Measurements from ENCODE around the gene LHCGR. TPM values are rescaled to one million over a fixed set of nuclear protein-coding genes. Genes with fewer than 3 reads are reported as not detected.

Gene LHCGR
- not detected in 2 replicates for total RNA-seq

DNA sequence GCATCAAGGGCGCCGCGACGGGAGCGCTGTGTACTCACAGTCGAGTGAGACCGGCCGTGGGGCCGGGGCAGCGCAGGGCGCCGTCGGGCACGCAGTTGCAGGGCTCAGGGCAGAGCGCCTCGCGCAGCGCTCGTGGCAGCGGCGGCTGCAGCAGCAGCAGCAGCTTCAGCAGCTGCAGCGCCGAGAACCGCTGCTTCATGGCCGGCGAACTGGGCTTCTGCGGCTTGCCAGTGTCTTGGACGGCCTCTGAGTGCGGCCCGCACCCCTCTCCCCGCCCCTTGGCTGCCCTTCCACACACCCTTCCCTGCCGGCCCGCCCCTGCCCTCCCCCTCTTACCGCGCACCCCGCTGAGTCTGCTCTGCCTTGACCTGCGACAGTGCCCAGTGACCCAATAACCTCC lies at the start of gene LHCGR:
TSS of gene LHCGR (minus strand) at position 252 of the 400 bp plus-strand sequence. CDS start at position 199, 53 bp downstream.
- DNase-seq (ENCODE audit: low read depth in 2 of 2), result peak in 1 of 2 donors; percentile 17

- DNase-seq (ENCODE audit: low read depth in 2 of 2), result no peak
Measured at GRCh38 chr2:48799601-48800000, 44.1 kb upstream of the LHCGR start.

DNA sequence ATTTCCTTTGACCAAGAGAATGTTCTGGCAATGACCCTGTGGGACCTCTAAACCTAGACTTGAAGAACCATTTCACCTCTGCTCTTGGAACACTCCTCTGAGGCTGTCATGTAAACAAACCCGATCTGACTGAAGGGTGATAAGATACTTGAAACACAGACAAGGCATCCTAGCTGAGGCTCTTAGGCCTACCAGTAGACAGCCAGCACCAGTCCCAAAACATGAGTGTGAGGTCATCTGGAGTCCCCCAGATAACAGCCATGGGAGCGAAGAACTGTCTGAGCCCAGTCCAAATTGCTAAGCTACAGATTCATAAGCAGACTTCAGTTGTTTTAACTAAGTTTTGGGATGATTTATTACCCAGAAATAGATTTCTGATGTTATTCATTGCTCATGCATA lies 39.5 kb upstream of the LHCGR start:
- DNase-seq (ENCODE audit: low read depth in 2 of 2), result no peak

- DNase-seq (ENCODE audit: low read depth in 2 of 2), result no peak
Measured at GRCh38 chr2:48793671-48794070, 38.1 kb upstream of the LHCGR start.

GRCh38 chr2:48792030-48792429 lies 36.5 kb upstream of the LHCGR start:
- DNase-seq (ENCODE audit: low read depth in 2 of 2), result no peak

GRCh38 chr2:48790407-48791170 lies 35.1 kb upstream of the LHCGR start:
- DNase-seq (ENCODE audit: low read depth in 2 of 2), result no peak

DNA sequence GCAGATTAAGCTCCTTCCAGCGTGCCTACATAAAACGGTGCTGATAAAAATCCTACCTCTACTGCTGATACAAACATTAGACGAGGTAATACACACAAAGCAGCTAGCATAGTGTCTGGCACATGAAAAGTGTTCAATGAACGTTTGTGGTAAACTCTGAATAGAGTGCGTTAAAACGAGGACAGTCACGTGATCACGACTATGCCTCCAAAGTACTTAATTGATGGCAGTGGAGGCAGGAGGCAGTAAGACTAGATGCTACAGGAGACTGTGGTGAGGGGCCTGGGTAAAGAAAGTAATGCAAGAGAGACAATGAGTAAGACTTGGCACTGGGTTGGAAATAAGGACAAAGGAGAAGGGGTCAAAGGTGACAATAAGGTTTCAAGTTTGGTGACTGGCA lies 32.1 kb upstream of the LHCGR start:
- no peak for DNase-seq (ENCODE audit: low read depth in 2 of 2)

- no peak for DNase-seq (ENCODE audit: low read depth in 2 of 2)
Measured at GRCh38 chr2:48781366-48781765, 25.8 kb upstream of the LHCGR start.

GRCh38 chr2:48779019-48779716 lies 23.6 kb upstream of the LHCGR start:
- no peak for DNase-seq (ENCODE audit: low read depth in 2 of 2)

DNA sequence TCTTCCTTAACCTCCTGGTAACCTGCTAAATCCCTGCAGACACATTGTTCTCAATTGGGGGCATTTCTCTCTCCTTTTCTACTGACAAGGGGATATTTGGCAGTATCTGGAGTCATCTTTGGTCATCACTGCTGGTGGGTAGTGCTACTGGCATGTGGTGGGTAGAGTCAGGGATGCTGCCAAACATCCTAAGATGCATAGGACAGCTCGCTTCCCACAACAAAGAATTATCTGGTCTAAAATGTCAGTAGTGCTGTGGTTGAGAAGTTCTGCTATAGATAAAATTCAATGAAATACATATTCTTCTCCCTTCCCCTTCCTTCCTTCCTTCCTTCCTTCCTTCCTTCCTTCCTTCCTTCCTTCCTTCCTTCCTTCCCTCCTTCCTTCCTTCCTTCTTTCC lies 18.7 kb upstream of the LHCGR start:
- DNase-seq (ENCODE audit: low read depth in 2 of 2), result no peak

- no peak for DNase-seq (ENCODE audit: low read depth in 2 of 2)
Measured at GRCh38 chr2:48771241-48772014, 15.9 kb upstream of the LHCGR start.

DNA sequence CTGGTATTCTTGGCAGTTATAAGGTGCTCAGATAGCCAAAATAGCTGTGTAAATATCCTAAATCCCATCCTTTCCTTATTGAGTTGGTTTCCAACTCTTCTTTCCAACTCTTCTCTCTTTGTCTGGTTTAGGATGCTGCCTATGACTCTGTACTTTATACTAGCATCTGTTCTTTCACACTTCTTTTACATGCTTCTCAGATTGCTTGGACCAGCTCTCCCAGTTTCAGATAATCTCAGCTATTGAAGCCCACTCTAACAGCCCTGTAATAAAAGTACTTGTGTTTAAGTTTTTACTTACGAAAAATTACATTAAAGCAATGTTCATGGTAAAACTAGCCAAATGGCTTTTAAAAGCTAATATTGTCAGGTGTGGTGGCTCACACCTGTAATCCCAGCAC lies 14.7 kb upstream of the LHCGR start:
- DNase-seq (ENCODE audit: low read depth in 2 of 2), result no peak

DNA sequence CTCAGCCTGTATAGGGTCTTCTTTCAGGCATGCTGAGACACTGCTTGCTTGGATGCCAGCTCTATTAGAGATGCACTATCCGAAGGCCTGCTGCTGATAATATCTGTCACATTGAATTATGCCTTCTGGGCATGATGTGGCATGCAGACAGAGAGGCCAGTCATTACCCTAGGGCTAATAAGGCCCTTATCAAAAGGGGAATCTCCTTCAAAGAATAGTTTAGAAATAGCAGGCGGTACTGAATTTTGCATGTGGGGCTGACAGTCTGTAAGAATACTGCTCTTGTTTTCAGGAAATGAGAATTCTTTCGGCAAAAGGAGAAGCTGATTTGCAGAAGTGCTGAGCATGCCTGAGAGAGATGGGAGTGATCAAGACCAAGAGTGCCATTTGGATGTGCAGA lies 13.1 kb upstream of the LHCGR start:
- DNase-seq (ENCODE audit: low read depth in 2 of 2), result no peak

DNA sequence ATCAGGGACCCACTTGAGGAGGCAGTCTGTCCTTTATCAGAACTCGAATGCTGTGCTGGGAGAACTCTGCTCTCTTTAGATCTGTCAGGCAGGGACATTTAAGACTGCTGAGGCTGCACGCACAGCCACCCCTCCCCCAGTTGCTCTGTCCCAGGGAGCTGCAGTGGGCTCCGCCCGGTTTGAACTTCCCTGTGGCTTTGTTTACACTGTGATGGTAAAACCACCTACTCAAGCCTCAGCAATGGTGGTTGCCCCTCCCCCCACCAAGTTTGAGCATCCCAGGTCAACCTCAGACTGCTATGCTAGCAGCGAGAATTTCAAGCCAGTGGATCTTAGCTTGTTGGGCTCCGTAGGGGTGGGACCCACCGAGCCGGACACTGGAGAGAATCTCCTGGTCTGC lies 11.8 kb upstream of the LHCGR start:
- DNase-seq (ENCODE audit: low read depth in 2 of 2), result no peak

DNA sequence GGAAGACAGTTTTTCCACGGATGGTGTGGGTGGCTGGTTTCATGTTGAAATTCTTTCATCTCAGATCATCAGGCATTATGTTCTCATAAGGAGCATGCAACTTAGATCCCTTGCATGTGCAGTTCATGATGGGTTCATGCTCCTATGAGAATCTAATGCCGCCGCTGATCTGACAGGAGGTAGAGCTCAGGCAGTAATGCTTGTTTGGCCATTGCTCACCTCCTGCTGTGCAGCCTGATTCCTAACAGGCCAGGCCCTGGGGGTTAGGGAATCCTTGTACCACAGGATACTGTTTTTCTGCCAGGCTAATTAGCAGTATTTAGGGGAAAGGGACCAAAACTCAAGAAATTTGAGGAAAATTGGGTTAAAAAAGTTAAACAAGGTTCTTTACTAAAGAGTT lies 5.3 kb upstream of the LHCGR start:
- no peak for DNase-seq (ENCODE audit: low read depth in 2 of 2)

DNA sequence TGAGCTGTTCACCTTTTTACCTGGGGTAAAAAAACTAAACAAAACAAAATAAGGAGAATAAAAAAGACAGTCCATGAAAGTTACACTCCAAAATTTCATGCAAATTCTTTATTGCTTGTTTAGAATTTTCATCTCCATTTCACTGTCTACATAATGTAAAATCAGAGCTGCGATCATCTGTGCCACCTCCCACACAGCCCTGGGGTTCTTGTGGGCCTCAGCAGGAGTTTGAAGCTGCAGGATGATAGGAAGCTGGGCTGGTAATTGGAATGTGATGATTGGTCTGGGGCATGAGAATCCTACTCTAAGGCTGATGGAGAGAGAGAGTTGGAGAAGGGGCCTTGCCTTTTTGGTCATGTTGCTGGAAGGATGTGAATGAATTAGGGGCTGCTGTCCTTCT lies 4.2 kb upstream of the LHCGR start:
- DNase-seq (ENCODE audit: low read depth in 2 of 2), result no peak

DNA sequence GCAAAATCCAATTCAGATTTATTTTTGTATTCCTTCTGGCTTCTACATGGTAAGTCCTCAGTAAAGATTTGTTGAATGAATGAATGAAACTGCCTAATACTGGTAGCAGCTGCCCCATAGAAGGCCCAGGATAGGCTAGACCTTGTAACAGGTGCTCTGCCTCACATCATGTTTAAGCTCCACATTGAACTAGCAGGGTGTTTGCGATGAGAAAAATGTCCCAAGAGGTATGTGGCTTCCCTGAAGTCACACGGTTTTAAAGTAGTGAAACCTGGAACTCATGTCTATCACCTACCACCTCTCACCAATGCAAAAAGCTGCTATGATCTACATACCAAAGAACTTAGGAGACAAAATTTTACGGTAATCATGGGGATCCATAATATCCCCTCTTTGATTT lies 765 bp upstream of the LHCGR start:
- DNase-seq (ENCODE audit: low read depth in 2 of 2), result no peak

GRCh38 chr2:48754874-48755273 lies 650 bp downstream of the LHCGR start:
- no peak for DNase-seq (ENCODE audit: low read depth in 2 of 2)

GRCh38 chr2:48753228-48753627 lies 2.3 kb downstream of the LHCGR start:
- no peak for DNase-seq (ENCODE audit: low read depth in 2 of 2)

DNA sequence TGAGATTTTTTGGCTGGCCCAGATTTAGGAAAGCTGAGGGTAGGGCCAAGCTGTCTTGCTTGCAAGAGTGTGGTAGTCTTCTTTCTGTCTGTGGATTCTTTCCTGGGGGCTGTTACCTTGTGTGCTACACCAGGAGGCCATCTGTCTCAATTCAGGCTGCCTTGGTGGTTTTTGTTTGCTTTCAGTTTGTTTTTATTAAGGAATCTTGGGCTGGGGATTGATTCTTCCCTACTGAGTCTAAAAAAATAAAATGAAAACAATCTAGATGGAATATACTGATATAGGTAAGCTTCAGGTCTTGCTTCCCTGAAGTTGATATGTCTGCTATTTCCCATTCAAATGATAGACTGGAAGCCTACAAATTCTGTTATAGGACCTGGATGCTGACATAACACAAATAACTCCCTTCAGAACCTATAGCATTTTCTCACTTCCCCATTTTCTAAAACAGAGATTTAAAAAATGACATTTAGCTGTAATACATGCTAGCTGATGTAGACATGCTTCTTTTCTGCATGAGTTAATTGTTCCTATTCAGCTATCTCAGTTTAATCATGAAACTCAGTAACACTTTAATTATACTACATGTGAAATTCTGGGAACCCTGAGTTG lies 5.3 kb downstream of the LHCGR start:
- no peak for DNase-seq (ENCODE audit: low read depth in 2 of 2)

GRCh38 chr2:48749291-48750127 lies 6.0 kb downstream of the LHCGR start:
- DNase-seq (ENCODE audit: low read depth in 2 of 2), result no peak
